22Rv1 (cell line): ENCODE data around the gene GFOD1.

Experiments used
- CTCF ChIP-seq: fragments of 450-650 bp; IDR thresholded peaks from 2 replicates; pipeline ENCODE4 v1.5.1; 2017; ENCODE audit warnings: mild to moderate bottlenecking
- ZFX ChIP-seq: fragments of 450-650 bp; IDR thresholded peaks from 2 replicates; pipeline ENCODE4 v1.6.1; 2017; ENCODE audit warnings: antibody characterized with exemption, borderline replicate concordance

- TF ChIP-seq CTCF (no peak), ZFX (no peak)
These were observed 118.7 kb downstream of the GFOD1 start for GRCh38 chr6:13368731-13369115.
